Lung (tissue), 12 donors: ENCODE results near the gene HIRA. TPM values are rescaled to one million over a fixed set of nuclear protein-coding genes. Genes with fewer than 3 reads are reported as not detected.
A peak's percentile ranks its signal among the peaks of the same experiment; 100 is the strongest.

ENCODE experiments used
- ATAC-seq: fragments of 200-7000 bp; cut with Tn5 transposase; one replicate; pipeline ENCODE4 v1.9.1; 2020; ENCODE audit warnings: moderate number of reproducible peaks; ENCODE audit not compliant: insufficient read depth, low FRiP score
- DNase-seq, 3 donors: peaks; one replicate each; pipeline ENCODE4 v3.0.0-alpha.2; 2013 to 2017
- H3K27ac ChIP-seq, 2 donors: one replicate each; pipeline ENCODE4 v1.5.1; 2013; ENCODE audit warnings: mild to moderate bottlenecking in 2 of 2, moderate library complexity in 2 of 2, control low read depth in 1 of 2, inconsistent platforms in 1 of 2, low read depth in 1 of 2, low read length in 1 of 2
- H3K27me3 ChIP-seq, 3 donors: one replicate each; pipeline ENCODE4 v1.5.1; 2013; ENCODE audit warnings: low read length in 2 of 3; ENCODE audit not compliant: control insufficient read depth in 3 of 3, insufficient read depth in 3 of 3
- H3K36me3 ChIP-seq, 4 donors: one replicate each; pipeline ENCODE4 v1.5.1; 2013; ENCODE audit warnings: low read length in 4 of 4, mild to moderate bottlenecking in 1 of 4, moderate library complexity in 1 of 4; ENCODE audit not compliant: control insufficient read depth in 4 of 4, insufficient read depth in 4 of 4
- H3K4me1 ChIP-seq, 5 donors: one replicate each; pipeline ENCODE4 v1.5.1; 2013; ENCODE audit warnings: low read length in 5 of 5, mild to moderate bottlenecking in 2 of 5, moderate library complexity in 1 of 5; ENCODE audit not compliant: control insufficient read depth in 5 of 5, insufficient read depth in 5 of 5
- H3K4me3 ChIP-seq: one replicate; pipeline ENCODE4 v1.5.1; 2013; ENCODE audit warnings: mild to moderate bottlenecking, control low read depth, moderate library complexity
- H3K9ac ChIP-seq, 2 donors: one replicate each; pipeline ENCODE4 v1.5.1; 2013; ENCODE audit warnings: low read length in 2 of 2, control low read depth in 1 of 2; ENCODE audit not compliant: insufficient read depth in 1 of 2
- H3K9me3 ChIP-seq, 4 donors: one replicate each; pipeline ENCODE4 v1.5.1; 2013; ENCODE audit warnings: low read length in 3 of 4, mild to moderate bottlenecking in 1 of 4, moderate library complexity in 1 of 4; ENCODE audit not compliant: control insufficient read depth in 4 of 4, insufficient read depth in 3 of 4
- WGBS, 2 donors: extraction: QIAGEN DNeasy Blood & Tissue Kit; methylation state at CpG; one replicate each; pipeline ENCODE4 v1.1.7; 2013; 5-methylcytosine and 5-hydroxymethylcytosine counted together
- polyA plus RNA-seq, 2 donors: library from polyadenylated mRNA; stranded (reverse); fragments of 200-250 nt; gene quantifications; one replicate each; pipeline ENCODE4 v1.2.1, GENCODE V29; 2013
- total RNA-seq, 2 donors: library from RNA; depleted of rRNA in 1 of 2; stranded (reverse); fragments of >200 nt in 1 of 2; gene quantifications; one replicate each; pipeline ENCODE4 v1.2.1, GENCODE V29; 2014 to 2021
- TF ChIP-seq, protein P1 (sequence below): IDR thresholded peaks from 2 replicates; pipeline ENCODE4 v1.5.1; 2012; ENCODE audit warnings: mild to moderate bottlenecking; ENCODE audit errors: control extremely low read depth, extremely low read depth
- donor health status: control.
- donor health status: control.
- donor health status: Bipolar disorder and iron deficiency.
- donor health status: healthy.
- donor health status: DM: yes; HTN: yes; CAD: no.

Gene HIRA
- total and polyA plus RNA-seq, 4 donors: 7.5 to 27.2 (median 17.3) TPM

DNA sequence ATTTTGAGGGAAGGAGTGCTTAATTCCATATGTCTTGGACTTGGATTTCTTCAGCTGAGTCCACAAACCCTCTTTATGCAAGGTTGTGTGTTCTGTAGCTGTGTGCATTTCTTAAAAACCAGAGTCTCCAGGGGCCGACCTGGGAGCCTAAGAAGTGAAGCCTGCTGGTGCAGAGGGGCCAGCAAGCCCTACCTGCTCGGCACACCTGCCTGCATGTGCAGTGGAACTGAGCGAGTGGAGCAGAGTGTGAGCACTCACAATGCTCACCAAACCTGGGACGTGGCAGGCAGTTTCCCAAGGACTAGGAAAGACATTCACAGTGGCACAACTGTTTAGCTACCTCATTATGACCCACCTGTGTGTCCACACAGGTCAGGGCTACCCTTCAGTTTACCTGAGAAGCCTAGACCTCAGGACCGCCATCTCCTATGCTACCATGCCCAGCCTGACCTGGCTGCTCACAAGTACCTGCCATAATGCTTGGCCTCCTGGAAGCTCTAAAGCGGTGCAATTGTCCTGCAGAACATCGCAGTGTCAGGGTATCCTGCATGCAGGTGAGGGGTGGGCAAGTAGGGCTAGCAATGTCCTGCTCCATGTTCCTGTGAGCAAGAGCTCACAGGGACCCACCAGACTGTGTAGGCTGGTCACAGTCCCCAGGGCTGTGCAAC, 12.1 kb upstream of the HIRA start:
- DNase-seq (no peak), ATAC-seq (no peak)
- no peak overlapping the region for H3K4me3 ChIP-seq
- no peaks in the 10 kb centered on the region for H3K27me3 ChIP-seq
- H3K27ac ChIP-seq: peak overlapping the region in 1 of 2 donors; percentile 13
- no peaks in the 10 kb centered on the region for H3K9me3 ChIP-seq
- H3K36me3 ChIP-seq: peaks cover 0 to 12% (median 2%) of the 10 kb centered on the region in 4 donors
- 77 to 90% methylated on average over 7 of the region's 7 CpGs for whole genome bisulfite sequencing, 2 donors
- TF ChIP-seq, protein P1, sequence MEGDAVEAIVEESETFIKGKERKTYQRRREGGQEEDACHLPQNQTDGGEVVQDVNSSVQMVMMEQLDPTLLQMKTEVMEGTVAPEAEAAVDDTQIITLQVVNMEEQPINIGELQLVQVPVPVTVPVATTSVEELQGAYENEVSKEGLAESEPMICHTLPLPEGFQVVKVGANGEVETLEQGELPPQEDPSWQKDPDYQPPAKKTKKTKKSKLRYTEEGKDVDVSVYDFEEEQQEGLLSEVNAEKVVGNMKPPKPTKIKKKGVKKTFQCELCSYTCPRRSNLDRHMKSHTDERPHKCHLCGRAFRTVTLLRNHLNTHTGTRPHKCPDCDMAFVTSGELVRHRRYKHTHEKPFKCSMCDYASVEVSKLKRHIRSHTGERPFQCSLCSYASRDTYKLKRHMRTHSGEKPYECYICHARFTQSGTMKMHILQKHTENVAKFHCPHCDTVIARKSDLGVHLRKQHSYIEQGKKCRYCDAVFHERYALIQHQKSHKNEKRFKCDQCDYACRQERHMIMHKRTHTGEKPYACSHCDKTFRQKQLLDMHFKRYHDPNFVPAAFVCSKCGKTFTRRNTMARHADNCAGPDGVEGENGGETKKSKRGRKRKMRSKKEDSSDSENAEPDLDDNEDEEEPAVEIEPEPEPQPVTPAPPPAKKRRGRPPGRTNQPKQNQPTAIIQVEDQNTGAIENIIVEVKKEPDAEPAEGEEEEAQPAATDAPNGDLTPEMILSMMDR: no peak
- H3K9ac ChIP-seq: no peak overlapping the region
- peaks cover 3 to 14% (median 11%) of the 10 kb centered on the region in 5 donors for H3K4me1 ChIP-seq

DNA sequence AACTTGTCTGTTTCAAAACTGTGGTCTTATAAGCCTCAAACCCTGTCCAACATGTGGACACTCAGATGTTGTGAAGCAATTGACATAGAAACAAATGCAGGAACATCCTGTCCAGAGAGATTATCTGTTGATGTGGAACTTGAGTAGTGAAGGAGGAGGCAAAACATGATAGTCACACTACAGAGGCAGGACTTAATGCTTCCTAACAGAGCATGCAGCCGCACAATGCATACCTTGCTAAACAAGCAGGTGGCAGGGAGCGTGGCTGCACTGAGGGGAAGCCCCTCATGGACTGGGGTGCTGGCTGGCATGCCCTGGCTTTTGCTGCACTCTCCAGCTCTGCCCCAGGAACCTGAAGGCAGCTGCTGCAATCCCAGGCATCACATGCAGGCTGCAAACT, 10.6 kb upstream of the HIRA start:
- H3K4me3 ChIP-seq: no peak overlapping the region
- 93 to 95% methylated on average over 2 of the region's 2 CpGs for WGBS, 2 donors
- peaks cover 3 to 11% (median 7%) of the 10 kb centered on the region in 5 donors for H3K4me1 ChIP-seq
- no peak overlapping the region for H3K27ac ChIP-seq
- TF ChIP-seq, protein P1: no peak
- H3K36me3 ChIP-seq: peaks cover 0 to 12% (median 2%) of the 10 kb centered on the region in 4 donors
- no peak for ATAC-seq
- DNase-seq: no peak
- H3K9ac ChIP-seq: no peak overlapping the region
- no peaks in the 10 kb centered on the region for H3K9me3 ChIP-seq
- H3K27me3 ChIP-seq: no peaks in the 10 kb centered on the region

DNA sequence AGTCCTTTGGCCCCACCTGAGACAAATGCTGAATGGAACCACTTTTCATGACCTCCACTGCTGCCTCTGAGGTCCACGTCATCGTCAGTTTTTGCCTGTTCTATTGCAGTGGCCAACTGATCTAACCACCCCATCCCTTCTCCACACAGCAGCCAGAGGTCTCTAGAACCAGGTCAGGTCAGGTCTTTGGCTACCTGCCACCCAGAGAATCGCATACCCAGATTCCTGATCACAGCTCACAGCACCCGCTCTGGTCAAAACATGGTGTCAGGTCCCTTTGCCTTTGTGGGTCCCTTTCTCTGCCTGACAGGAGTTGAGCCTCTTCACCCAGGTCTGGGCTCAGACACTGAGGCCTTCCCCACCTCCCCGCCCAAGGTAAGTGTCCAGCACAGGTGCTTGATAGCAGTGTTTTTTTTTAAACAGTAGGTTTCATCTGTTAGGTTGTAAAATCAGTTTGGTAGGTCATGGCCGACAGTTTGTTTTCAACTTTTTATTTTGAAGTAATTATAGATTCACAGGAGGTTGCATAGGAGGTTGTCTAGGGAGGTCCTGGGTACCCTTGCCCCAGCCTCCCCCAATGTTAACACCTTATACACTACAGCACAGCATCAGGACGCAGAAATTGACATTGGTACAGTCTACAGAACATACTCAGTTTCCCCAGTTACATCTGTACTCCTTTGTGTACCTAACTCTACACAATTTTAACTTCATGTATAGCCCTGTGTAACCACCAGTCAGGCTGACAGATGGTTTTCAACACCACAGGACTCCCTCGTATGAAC, 9.1 kb upstream of the HIRA start:
- Histone ChIP-seq H3K9me3 (no peaks in the 10 kb centered on the region), H3K27ac (no peak overlapping the region), H3K4me3 (no peak overlapping the region), H3K9ac (no peak overlapping the region), H3K36me3 (peaks cover 2 to 15% (median 2%) of the 10 kb centered on the region in 4 donors), H3K27me3 (no peaks in the 10 kb centered on the region), H3K4me1 (peaks cover 0 to 6% (median 0%) of the 10 kb centered on the region in 5 donors)
- ATAC-seq: no peak
- TF ChIP-seq, protein P1: no peak
- 80 to 91% methylated on average over 8 of the region's 8 CpGs for WGBS, 2 donors
- DNase-seq: no peak
